Measurements from ENCODE around the gene SLC4A2. TPM values are rescaled to one million over a fixed set of nuclear protein-coding genes. Genes with fewer than 3 reads are reported as not detected.

SLC4A2 gene
- total RNA-seq, 2 donors from 2014 or later = 76.7 to 169 TPM

DNA sequence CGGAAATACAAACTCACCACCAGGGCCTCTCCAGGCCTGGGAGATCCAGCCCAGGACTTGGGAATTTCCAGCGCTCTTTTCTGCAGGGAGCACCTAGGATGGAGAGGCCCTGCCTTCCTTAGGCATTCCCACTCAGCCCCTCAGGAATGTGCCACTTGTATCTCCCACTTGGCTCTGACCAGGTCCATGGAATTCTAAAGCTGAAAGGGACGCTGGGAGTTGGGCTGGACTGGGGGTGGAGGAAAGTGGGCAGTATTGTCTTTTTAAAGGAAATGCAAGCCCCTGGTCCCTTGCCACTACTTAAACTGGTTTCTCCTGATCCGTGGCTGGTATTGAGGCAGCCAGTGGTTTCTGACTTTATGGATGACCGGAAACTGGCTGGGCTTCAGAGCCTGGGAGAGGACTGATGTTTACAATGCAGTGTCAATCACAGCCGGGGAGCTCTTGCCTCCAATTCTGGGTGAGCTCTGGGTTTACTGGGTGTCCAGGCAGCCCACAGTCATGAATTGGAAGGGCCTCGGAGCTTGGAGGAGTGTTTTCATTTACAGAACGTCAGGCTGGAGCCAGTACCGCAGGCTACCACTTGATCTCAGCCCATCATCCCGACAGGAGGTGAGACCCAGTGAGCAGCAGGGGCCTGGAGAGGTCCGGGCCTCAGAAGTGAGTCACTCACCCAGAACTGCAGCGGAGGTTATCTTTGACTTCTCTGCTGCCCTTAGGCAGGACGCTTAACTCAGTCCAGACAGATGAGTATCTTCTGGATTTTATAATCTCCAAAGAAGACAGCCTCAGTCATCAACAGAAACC, 54.2 kb downstream of the SLC4A2 start:
- intact Hi-C loops (cut with DNase I) = loop anchor here (5.0 kb wide), 1 partner anchor 81 kb away; no protein-coding TSS in a partner anchor
- Histone ChIP-seq H3K9me3 (no peaks in the 10 kb centered on the region), H3K36me3 (no peaks in the 10 kb centered on the region), H3K4me3 (no peak overlapping the region), H3K4me1 (peaks cover 22% of the 10 kb centered on the region), H3K27ac (no peak overlapping the region), H3K27me3 (no peaks in the 10 kb centered on the region), H3K9ac (ENCODE audit: low read depth in 2 of 2, low read length in 2 of 2) (peak overlapping the region in 1 of 2 donors; percentile 34)
- no peak for DNase-seq
- TF ChIP-seq, protein P1, sequence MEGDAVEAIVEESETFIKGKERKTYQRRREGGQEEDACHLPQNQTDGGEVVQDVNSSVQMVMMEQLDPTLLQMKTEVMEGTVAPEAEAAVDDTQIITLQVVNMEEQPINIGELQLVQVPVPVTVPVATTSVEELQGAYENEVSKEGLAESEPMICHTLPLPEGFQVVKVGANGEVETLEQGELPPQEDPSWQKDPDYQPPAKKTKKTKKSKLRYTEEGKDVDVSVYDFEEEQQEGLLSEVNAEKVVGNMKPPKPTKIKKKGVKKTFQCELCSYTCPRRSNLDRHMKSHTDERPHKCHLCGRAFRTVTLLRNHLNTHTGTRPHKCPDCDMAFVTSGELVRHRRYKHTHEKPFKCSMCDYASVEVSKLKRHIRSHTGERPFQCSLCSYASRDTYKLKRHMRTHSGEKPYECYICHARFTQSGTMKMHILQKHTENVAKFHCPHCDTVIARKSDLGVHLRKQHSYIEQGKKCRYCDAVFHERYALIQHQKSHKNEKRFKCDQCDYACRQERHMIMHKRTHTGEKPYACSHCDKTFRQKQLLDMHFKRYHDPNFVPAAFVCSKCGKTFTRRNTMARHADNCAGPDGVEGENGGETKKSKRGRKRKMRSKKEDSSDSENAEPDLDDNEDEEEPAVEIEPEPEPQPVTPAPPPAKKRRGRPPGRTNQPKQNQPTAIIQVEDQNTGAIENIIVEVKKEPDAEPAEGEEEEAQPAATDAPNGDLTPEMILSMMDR (IDR thresholded peaks at IDR 0.05) = no peak

DNA sequence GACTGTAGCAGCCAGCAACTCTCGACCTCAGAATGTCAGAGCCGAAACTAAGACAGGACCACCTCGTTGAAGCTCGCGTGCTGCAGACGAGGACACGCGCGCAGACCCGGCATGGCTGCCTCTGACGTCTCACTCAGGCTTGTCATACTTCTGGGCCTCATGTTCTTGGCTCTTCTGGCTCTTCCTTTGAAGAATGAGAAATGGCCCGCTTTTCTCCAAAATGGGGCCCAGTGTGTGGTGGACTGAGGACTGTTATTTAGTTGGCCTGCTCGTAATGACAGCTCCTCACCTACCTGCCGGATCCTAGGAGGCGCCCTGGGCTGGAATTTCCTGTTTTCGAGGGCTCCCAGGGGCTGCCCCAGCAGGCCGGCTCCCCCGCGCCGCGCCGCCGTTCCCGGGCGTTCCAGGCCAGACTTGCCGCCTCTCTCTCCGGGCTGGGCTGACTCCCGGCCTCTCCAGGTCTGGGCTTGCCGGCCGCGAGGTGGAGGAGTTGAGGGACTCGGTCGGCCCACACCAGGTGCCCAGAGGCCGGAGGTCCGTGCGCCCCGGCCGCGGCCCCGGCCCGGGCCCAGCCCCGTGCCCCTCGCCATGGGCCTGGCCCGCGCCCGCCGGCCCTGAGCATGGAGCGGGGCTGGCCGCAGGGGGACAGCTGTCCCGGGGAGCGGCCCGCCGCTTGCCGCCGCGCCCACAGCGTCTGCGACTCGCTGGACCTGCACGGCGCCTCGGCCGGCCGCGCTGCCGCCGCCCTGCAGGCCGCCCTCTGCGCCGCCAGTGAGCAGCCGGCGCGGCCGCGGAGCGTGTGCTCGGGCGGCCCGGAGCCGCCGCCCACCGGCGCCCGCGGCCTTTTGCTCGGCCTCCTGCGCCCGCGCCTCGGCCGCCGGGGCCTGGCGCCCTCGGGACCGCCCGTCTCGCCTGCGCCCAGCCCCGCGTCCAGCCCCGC, 55.0 kb downstream of the SLC4A2 start:
- peak overlapping the region in 1 of 2 donors; percentile 34 for H3K9ac ChIP-seq (ENCODE audit: low read depth in 2 of 2, low read length in 2 of 2)
- no peak overlapping the region for H3K27ac ChIP-seq
- no peaks in the 10 kb centered on the region for H3K36me3 ChIP-seq
- TF ChIP-seq, protein P1 (IDR thresholded peaks at IDR 0.05) = no peak
- peak overlapping the region; percentile 24 for H3K4me3 ChIP-seq
- H3K9me3 ChIP-seq = no peaks in the 10 kb centered on the region
- H3K27me3 ChIP-seq = no peaks in the 10 kb centered on the region
- H3K4me1 ChIP-seq = peaks cover 22% of the 10 kb centered on the region
- intact Hi-C loops (cut with DNase I) = loop anchor here (5.0 kb wide), 1 partner anchor 82 kb away; no protein-coding TSS in a partner anchor
- peak; percentile 46 for DNase-seq

DNA sequence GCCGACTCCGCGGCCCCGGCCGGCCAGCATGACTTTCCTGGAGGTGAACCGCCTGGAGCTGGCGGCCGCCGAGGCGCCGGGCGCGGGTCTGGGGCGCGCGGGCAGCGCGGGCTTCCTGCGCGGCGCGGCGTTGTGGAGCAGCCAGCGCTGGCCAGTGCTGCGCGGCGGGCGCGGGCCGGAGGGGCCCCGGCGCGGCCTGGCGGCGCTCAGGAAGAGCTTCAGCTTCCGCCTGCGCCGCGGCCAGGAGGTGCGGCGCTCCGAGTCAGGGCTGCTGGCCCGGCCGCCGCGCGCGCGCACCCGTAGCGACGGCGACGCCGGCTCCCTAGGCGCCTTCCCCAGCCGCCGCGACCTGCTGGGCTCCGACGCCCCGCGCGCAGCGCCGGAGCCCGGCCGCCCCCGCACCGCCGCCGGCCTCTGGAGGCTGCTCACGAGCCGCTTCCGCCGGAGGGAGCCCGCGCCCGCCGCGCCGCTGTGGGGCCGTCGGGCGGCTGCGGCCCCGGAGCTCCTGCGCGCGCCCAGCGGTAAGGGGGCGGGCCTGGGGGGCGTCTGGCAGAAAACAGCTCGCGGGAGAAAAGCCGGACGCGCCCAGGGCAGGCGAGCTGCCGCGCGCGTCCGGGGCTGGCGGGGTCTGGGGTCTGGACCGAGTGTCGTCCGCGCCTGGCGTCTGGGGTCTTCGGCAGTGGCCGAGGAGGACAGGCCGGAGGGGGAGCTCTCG, 55.9 kb downstream of the SLC4A2 start:
- intact Hi-C loops (cut with DNase I) = no loop called here
- no peak for DNase-seq
- H3K9ac ChIP-seq (ENCODE audit: low read depth in 2 of 2, low read length in 2 of 2) = peak overlapping the region in 1 of 2 donors; percentile 60

DNA sequence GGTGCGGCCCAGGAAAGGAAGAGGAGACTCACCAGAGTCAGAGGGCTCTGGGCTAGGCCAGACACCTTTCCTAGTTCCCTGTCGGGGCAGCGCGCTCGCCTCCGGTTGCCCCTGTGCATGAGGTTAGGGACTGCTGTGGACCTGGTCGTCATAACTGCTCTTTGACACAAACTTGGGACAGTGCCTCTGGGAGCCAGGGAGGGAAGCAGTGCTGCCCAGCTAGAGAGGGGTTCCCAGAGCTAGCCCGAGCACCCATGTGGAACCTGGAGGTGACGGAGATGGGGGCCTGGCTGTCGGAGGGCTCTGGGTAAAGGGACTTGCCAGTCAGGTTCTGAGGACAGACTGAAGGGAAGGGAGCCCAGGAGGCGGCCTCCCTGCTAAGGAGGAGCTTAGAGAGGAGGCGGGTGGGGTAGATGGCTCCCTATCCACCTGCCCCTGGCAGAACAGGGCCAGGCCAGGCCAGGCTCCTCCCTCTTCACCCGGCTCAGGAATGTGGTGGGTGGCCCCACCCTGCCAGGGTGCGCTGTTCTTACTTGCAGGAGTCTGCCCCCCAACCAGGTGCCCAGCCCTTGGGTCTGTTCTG, 56.5 kb downstream of the SLC4A2 start:
- no peaks in the 10 kb centered on the region for H3K9me3 ChIP-seq
- H3K9ac ChIP-seq (ENCODE audit: low read depth in 2 of 2, low read length in 2 of 2) = peak overlapping the region; percentile 12 to 60
- TF ChIP-seq, protein P1 (IDR thresholded peaks at IDR 0.05) = no peak
- H3K27me3 ChIP-seq = no peaks in the 10 kb centered on the region
- no peaks in the 10 kb centered on the region for H3K36me3 ChIP-seq
- peak; percentile 84 for DNase-seq
- intact Hi-C loops (cut with DNase I) = no loop called here
- no peak overlapping the region for H3K27ac ChIP-seq
- H3K4me3 ChIP-seq = peak overlapping the region; percentile 17
- peaks cover 19% of the 10 kb centered on the region for H3K4me1 ChIP-seq

More for the DNA sequence above, 55.9 kb downstream of the SLC4A2 start:
- H3K4me1 ChIP-seq = peaks cover 22% of the 10 kb centered on the region
- H3K9me3 ChIP-seq = no peaks in the 10 kb centered on the region
- H3K4me3 ChIP-seq = peak overlapping the region; percentile 17
- TF ChIP-seq, protein P1 (IDR thresholded peaks at IDR 0.05) = no peak
- H3K36me3 ChIP-seq = no peaks in the 10 kb centered on the region
- no peak overlapping the region for H3K27ac ChIP-seq
- H3K27me3 ChIP-seq = no peaks in the 10 kb centered on the region
